Rectal smooth muscle tissue (tissue), 1 donor: ENCODE data around the gene CPTP.

Experiments used
- H3K27ac ChIP-seq: one replicate; pipeline ENCODE4 v1.7.0; 2013; ENCODE audit warnings: low read depth, low read length, inconsistent platforms
- H3K27me3 ChIP-seq: one replicate; pipeline ENCODE4 v1.7.0; 2013; ENCODE audit warnings: low read length; ENCODE audit not compliant: control insufficient read depth, insufficient read depth
- H3K36me3 ChIP-seq: one replicate; pipeline ENCODE4 v1.7.0; 2013; ENCODE audit warnings: low read length; ENCODE audit not compliant: control insufficient read depth, insufficient read depth
- H3K4me1 ChIP-seq: one replicate; pipeline ENCODE4 v1.7.0; 2013; ENCODE audit warnings: low read length; ENCODE audit not compliant: control insufficient read depth, insufficient read depth
- H3K4me3 ChIP-seq: one replicate; pipeline ENCODE4 v1.7.0; 2013; ENCODE audit warnings: low read length
- H3K9ac ChIP-seq: one replicate; pipeline ENCODE4 v1.7.0; 2013; ENCODE audit warnings: low read length

CPTP gene

DNA sequence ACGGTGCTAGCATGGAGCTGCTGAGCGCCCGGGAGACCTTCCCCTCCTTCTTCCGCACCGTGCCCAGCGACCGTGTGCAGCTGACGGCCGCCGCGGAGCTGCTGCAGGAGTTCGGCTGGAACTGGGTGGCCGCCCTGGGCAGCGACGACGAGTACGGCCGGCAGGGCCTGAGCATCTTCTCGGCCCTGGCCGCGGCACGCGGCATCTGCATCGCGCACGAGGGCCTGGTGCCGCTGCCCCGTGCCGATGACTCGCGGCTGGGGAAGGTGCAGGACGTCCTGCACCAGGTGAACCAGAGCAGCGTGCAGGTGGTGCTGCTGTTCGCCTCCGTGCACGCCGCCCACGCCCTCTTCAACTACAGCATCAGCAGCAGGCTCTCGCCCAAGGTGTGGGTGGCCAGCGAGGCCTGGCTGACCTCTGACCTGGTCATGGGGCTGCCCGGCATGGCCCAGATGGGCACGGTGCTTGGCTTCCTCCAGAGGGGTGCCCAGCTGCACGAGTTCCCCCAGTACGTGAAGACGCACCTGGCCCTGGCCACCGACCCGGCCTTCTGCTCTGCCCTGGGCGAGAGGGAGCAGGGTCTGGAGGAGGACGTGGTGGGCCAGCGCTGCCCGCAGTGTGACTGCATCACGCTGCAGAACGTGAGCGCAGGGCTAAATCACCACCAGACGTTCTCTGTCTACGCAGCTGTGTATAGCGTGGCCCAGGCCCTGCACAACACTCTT, 7.6 kb downstream of the CPTP start:
- no peak overlapping the region for H3K27ac ChIP-seq

DNA sequence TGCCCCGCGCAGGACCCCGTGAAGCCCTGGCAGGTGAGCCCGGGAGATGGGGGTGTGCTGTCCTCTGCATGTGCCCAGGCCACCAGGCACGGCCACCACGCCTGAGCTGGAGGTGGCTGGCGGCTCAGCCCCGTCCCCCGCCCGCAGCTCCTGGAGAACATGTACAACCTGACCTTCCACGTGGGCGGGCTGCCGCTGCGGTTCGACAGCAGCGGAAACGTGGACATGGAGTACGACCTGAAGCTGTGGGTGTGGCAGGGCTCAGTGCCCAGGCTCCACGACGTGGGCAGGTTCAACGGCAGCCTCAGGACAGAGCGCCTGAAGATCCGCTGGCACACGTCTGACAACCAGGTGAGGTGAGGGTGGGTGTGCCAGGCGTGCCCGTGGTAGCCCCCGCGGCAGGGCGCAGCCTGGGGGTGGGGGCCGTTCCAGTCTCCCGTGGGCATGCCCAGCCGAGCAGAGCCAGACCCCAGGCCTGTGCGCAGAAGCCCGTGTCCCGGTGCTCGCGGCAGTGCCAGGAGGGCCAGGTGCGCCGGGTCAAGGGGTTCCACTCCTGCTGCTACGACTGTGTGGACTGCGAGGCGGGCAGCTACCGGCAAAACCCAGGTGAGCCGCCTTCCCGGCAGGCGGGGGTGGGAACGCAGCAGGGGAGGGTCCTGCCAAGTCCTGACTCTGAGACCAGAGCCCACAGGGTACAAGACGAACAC, 8.3 kb downstream of the CPTP start:
- no peaks in the 10 kb centered on the region for H3K27me3 ChIP-seq
- H3K4me1 ChIP-seq, result no peaks in the 10 kb centered on the region
- H3K27ac ChIP-seq, result no peak overlapping the region
- H3K4me3 ChIP-seq, result no peak overlapping the region
- no peak overlapping the region for H3K9ac ChIP-seq
- H3K36me3 ChIP-seq, result no peaks in the 10 kb centered on the region

More for the DNA sequence above, 7.6 kb downstream of the CPTP start:
- Histone ChIP-seq H3K27me3 (no peaks in the 10 kb centered on the region), H3K4me1 (no peaks in the 10 kb centered on the region), H3K4me3 (no peak overlapping the region), H3K36me3 (no peaks in the 10 kb centered on the region), H3K9ac (no peak overlapping the region)

DNA sequence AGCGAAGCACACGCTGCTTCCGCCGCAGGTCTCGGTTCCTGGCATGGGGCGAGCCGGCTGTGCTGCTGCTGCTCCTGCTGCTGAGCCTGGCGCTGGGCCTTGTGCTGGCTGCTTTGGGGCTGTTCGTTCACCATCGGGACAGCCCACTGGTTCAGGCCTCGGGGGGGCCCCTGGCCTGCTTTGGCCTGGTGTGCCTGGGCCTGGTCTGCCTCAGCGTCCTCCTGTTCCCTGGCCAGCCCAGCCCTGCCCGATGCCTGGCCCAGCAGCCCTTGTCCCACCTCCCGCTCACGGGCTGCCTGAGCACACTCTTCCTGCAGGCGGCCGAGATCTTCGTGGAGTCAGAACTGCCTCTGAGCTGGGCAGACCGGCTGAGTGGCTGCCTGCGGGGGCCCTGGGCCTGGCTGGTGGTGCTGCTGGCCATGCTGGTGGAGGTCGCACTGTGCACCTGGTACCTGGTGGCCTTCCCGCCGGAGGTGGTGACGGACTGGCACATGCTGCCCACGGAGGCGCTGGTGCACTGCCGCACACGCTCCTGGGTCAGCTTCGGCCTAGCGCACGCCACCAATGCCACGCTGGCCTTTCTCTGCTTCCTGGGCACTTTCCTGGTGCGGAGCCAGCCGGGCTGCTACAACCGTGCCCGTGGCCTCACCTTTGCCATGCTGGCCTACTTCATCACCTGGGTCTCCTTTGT, 9.1 kb downstream of the CPTP start:
- Histone ChIP-seq H3K4me3 (no peak overlapping the region), H3K36me3 (peaks cover 4% of the 10 kb centered on the region), H3K27ac (no peak overlapping the region), H3K4me1 (no peaks in the 10 kb centered on the region), H3K27me3 (no peaks in the 10 kb centered on the region), H3K9ac (no peak overlapping the region)

DNA sequence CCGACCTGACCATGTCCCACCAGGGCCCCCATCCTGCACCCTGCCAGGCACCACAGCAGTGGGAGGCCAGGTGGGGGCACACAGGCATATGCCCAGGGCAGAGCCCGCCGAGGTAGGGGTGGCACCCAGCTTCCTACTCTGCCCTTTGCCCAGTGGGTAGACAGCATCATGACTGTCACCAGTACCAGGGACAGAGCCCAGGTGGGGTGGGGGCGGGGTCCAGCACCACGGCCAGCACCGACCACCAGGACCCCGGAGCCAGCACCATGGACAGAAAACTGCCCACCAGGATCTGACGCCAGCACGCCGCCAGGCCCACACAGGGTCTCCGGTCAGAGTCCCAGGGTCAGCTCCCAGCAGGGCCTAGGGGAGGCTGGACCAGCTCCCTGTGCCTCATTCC, 10.2 kb downstream of the CPTP start:
- H3K4me3 ChIP-seq, result no peak overlapping the region
- no peak overlapping the region for H3K9ac ChIP-seq
- H3K36me3 ChIP-seq, result peaks cover 7% of the 10 kb centered on the region
- H3K27ac ChIP-seq, result no peak overlapping the region
- no peaks in the 10 kb centered on the region for H3K4me1 ChIP-seq
- H3K27me3 ChIP-seq, result no peaks in the 10 kb centered on the region

DNA sequence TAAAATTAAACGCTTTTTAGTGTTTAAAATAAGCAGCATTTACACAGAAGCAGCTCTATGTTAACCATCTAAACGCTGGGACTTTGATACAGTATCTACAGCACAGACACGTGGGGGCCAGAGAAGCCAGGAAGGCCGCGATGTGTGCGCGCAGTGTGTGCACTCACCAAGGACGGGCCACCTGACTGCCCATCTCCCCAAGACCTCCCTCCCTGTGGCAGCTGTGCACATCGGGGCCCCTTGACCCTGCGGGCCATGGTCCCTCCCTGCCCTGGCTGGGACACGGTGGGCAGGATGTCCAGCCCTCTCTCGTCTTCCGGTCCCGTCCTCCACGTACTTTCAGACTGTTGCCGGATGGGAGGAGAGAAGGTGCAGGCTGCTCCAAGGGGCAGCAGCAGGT, 10.7 kb downstream of the CPTP start:
- Histone ChIP-seq H3K27me3 (no peaks in the 10 kb centered on the region), H3K4me1 (no peaks in the 10 kb centered on the region), H3K9ac (no peak overlapping the region), H3K4me3 (no peak overlapping the region), H3K27ac (no peak overlapping the region), H3K36me3 (peaks cover 7% of the 10 kb centered on the region)

DNA sequence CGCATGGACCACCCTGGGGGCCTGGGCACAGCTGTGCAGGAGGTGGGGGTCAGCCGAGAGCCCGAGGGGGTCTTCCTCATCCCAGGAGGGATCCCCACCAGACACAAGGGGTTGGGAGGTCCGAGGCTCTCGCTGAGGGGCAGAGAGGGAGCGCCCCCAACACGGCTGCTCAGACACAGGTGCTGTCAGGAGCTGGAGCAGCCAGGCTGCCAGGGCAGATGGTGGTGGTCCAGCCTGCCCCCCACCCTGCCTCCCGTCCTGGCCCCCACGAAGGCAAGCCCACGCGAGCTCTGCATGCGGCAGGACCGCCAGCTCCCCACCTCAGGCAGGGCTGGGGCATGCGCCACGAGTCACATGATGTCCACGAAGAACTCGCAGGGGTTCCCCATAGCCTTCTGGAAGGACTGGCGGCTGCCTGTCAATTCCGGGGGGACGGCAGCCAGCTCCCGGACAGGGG, 11.2 kb downstream of the CPTP start:
- Histone ChIP-seq H3K4me1 (no peaks in the 10 kb centered on the region), H3K27me3 (no peaks in the 10 kb centered on the region), H3K36me3 (peaks cover 11% of the 10 kb centered on the region), H3K9ac (no peak overlapping the region), H3K4me3 (no peak overlapping the region), H3K27ac (no peak overlapping the region)

DNA sequence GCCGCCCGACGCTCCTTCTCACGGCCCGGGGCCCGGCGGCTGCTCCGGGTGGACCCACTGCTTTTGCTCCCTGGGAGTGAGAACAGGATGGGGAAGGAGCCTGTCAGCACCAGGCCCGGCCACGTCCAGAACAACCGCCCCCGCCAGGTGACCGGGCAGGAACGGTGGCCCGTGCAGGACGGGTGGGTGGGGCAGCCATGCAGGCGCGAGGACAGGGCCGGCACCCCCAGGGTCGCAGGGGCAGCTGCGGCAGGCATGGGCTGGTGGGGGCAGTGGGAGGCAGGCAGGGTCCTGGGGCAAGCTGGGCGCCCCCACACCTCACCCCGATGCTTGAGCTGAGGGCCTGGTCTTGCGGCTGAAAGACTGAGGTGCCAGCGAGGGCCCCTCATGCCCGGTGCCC, 11.8 kb downstream of the CPTP start:
- no peaks in the 10 kb centered on the region for H3K4me1 ChIP-seq
- H3K9ac ChIP-seq, result no peak overlapping the region
- H3K4me3 ChIP-seq, result no peak overlapping the region
- no peaks in the 10 kb centered on the region for H3K27me3 ChIP-seq
- H3K27ac ChIP-seq, result no peak overlapping the region
- H3K36me3 ChIP-seq, result peaks cover 17% of the 10 kb centered on the region

DNA sequence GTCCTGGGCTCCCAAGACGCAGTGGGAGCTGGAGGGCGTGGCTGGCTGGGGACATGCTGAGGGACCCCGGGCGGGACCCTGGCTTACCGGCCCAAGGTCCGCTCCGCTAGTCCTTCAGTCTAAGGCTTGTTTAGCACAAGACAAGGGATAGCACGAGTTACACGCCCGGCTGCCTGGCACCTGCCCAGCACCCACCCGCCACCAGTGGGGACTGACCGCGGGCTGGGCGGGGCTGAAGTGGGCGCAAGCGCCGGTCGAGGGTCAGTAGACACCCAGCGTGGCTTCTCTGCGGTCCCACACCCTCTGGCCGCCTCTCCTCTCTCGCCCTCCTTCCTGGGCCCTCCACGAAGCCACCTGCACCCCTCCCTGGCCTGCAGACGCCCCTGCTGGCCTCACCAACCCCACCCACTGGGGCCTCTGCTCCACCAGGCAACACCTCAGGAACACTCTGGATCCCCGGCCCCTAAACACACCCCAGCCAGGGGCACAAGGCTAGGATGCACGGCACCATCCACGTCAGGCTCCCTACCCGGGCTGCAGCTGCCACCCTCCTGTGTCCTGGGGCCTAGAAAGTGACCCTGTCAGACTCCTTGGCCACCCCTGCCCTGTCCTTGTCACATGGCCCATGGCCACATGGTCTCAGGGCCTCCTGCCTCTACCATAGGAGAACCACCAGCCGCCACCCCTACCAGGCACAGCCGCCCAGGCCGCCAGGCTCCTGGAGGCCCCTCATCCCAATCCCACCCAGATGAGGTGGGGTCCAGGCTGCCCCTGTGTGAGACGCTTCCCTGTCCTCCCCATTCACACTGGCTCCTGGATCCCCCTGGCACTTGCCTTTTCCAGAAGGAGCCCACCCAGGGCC, 12.6 kb downstream of the CPTP start:
- Histone ChIP-seq H3K4me1 (no peaks in the 10 kb centered on the region), H3K9ac (no peak overlapping the region), H3K4me3 (no peak overlapping the region), H3K27me3 (no peaks in the 10 kb centered on the region), H3K27ac (no peak overlapping the region), H3K36me3 (peaks cover 20% of the 10 kb centered on the region)

DNA sequence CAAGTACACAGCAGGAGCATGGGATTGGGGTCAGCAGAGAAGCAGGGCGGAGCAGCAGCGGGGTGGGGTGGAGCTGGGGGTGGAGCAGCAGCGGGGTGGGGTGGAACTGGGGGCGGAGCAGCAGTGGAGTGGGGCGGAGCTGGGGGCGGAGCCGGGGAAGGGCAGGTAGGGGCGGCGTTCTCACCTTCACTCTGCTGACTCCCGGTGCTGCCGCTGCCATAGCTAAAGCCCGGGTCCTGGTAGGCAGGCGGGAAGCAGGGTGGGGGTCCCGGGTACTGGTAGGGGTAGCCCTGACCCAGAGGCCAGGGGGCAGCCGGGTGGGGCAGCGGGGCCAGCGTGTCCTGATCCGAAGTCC, 13.2 kb downstream of the CPTP start:
- Histone ChIP-seq H3K36me3 (peaks cover 20% of the 10 kb centered on the region), H3K27ac (no peak overlapping the region), H3K27me3 (no peaks in the 10 kb centered on the region), H3K9ac (no peak overlapping the region), H3K4me3 (no peak overlapping the region), H3K4me1 (no peaks in the 10 kb centered on the region)

DNA sequence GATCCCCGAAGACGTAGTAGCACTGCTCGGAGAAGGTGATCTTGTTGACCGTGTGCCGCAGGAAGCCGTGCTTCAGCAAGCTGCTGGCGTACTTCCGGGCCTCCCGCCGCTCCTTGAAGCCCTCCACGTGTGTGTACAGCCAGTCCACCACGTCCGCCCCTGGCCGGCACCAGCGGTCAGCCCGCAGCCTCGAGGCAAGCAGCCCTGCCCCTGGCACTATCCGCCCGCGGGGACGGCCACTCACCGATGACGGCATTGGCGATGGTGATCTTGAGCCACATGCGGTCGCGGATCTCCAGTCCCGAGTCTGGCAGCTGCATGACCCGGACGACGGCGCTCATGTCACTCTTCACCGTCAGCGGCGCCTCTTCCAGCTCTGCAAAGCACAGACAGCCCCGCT, 13.7 kb downstream of the CPTP start:
- Histone ChIP-seq H3K4me3 (no peak overlapping the region), H3K4me1 (no peaks in the 10 kb centered on the region), H3K27me3 (no peaks in the 10 kb centered on the region), H3K36me3 (peaks cover 20% of the 10 kb centered on the region), H3K9ac (no peak overlapping the region), H3K27ac (no peak overlapping the region)

DNA sequence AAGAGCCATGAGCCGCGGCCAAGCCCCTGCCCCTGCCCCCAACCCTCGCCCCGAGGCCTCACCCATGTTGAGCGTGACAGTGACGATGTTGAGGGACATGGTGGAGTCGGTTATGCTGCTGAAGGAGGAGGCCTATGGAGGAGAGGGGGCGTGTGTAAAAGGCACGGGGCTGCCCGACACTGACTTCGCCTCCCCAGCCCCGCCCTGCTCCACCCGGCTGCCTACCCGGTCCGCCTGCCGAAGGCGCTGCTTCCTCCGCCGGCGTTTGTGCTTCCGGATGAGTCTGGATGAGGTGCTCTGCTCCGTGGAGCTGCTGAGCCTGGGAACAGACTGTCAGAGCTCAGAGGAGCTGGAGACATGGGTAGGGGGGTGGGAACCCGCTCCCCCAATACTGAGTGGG, 15.6 kb downstream of the CPTP start:
- H3K36me3 ChIP-seq, result peaks cover 20% of the 10 kb centered on the region
- H3K4me1 ChIP-seq, result no peaks in the 10 kb centered on the region
- no peak overlapping the region for H3K9ac ChIP-seq
- H3K4me3 ChIP-seq, result no peak overlapping the region
- H3K27me3 ChIP-seq, result no peaks in the 10 kb centered on the region
- H3K27ac ChIP-seq, result no peak overlapping the region
